GM18526 (cell line): ENCODE data around the gene PSMD4.

Experiments used
- POLR2A ChIP-seq: IDR thresholded peaks from 3 replicates; pipeline ENCODE4 v1.6.1; 2011; ENCODE audit not compliant: insufficient read length; ENCODE audit errors: extremely low read depth

The PSMD4 gene

GRCh38 chr1:151287767-151288500, 33.4 kb downstream of the PSMD4 start:
- no peak for TF ChIP-seq POLR2A

GRCh38 chr1:151288502-151288901, 34.0 kb downstream of the PSMD4 start:
- peak; percentile 20 for TF ChIP-seq POLR2A

GRCh38 chr1:151289080-151289935, 34.8 kb downstream of the PSMD4 start:
- TF ChIP-seq POLR2A = no peak

GRCh38 chr1:151289991-151290708, 35.6 kb downstream of the PSMD4 start:
- no peak for TF ChIP-seq POLR2A

- TF ChIP-seq POLR2A = no peak
Observed at GRCh38 chr1:151290709-151291303, 36.3 kb downstream of the PSMD4 start.

- TF ChIP-seq POLR2A = no peak
Observed at GRCh38 chr1:151292207-151293030, 37.9 kb downstream of the PSMD4 start.

- no peak for TF ChIP-seq POLR2A
Observed at GRCh38 chr1:151293093-151293492, 38.6 kb downstream of the PSMD4 start.

- no peak for TF ChIP-seq POLR2A
Observed at GRCh38 chr1:151294742-151295462, 40.4 kb downstream of the PSMD4 start.

GRCh38 chr1:151309811-151310323, 55.3 kb downstream of the PSMD4 start:
- no peak for TF ChIP-seq POLR2A

GRCh38 chr1:151311011-151311410, 56.5 kb downstream of the PSMD4 start:
- TF ChIP-seq POLR2A = no peak

- no peak for TF ChIP-seq POLR2A
Observed at GRCh38 chr1:151311589-151312331, 57.2 kb downstream of the PSMD4 start.

- no peak for TF ChIP-seq POLR2A
Observed at GRCh38 chr1:151312411-151312810, 57.9 kb downstream of the PSMD4 start.

GRCh38 chr1:151312826-151313225, 58.3 kb downstream of the PSMD4 start:
- TF ChIP-seq POLR2A = no peak
